ENCODE data around the gene TIAM2. TPM values are rescaled to one million over a fixed set of nuclear protein-coding genes. Genes with fewer than 3 reads are reported as not detected.

Gene TIAM2
- 2.0 to 6.0 TPM (median 3.3 TPM) in 5 replicates for total RNA-seq (2022; extraction: Qiagen RNA extraction; ENCODE audit: low read depth)

DNA sequence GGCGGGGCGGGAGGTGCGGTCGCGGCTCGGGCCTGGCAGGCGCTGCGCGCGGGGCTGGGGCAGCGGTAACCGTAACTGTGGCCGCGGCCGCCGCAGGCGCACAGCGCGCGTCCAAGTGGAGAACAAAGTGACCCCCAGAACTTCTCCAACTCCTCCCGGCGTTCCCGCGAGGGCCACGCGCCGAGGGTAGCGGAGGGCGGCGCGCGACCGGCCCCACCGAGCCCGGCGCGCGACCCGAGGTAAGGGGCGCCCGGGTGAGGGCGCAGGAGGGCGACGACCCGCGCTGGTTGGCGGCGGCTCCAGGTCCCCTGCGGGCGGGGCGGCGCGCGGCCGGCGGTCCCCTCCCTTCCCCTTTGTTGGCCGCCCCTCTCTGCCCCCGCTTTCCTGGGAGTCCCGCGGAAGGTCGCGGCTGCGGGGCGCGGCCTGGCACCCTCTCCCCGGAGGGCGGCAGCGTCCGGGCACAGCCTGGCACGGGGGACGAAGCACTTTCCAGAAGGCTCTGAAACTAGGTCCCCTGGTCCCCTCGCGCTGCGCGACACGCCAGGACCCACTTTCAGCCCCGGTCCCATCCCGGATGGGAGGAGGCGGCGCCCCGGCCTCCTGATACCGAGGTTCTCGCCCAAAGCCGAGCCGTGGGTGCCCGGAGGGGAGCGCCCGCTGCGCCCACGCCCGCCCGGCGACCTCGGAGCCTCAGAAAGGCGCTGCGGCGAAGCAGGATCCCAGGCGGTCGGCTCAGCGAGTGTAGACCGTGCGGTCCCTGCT lies at the start of gene TIAM2:
TSS of gene TIAM2 (plus strand) at position 62 of the 762 bp plus-strand sequence. CDS start 133,909 bp downstream, outside the sequence.

GRCh38 chr6:155263373-155264063 lies 268.4 kb downstream of the TIAM2 start, which contains the start of gene CLDN20:
CLDN20 (plus strand) TSS chr6:155264013; CDS start chr6:155275720, 11,707 bp downstream.

